HG03280 (cell line): ENCODE measurements around the gene NINJ1.
"Not testable (repeated sequence)": the region's sequence is repeated elsewhere in the genome, so short reads cannot be mapped to it uniquely, and the experiment has no call there.

Source experiments
- ATAC-seq: cut with Tn5 transposase; IDR thresholded peaks from one replicate; pipeline ENCODE4 v1.9.1; 2021; ENCODE audit warnings: mild to moderate bottlenecking, moderate library complexity; ENCODE audit not compliant: unreplicated experiment

NINJ1 gene

GRCh38 chr9:93161786-93162562, 27.9 kb upstream of the NINJ1 start:
- no peak for ATAC-seq

- peak; percentile 86 for ATAC-seq
Observed at GRCh38 chr9:93159601-93160471, 25.8 kb upstream of the NINJ1 start.

GRCh38 chr9:93156475-93157008, 22.5 kb upstream of the NINJ1 start:
- no peak for ATAC-seq

- ATAC-seq = no peak
Observed at GRCh38 chr9:93155716-93156474, 21.8 kb upstream of the NINJ1 start.

- ATAC-seq = no peak
Observed at GRCh38 chr9:93154293-93154903, 20.3 kb upstream of the NINJ1 start.

GRCh38 chr9:93151097-93151784, 17.2 kb upstream of the NINJ1 start:
- no peak for ATAC-seq

- ATAC-seq = no peak
Observed at GRCh38 chr9:93149361-93149760, 15.3 kb upstream of the NINJ1 start.

GRCh38 chr9:93148721-93149120, 14.7 kb upstream of the NINJ1 start:
- no peak for ATAC-seq

GRCh38 chr9:93147632-93148031, 13.6 kb upstream of the NINJ1 start:
- ATAC-seq = no peak

- not testable (repeated sequence) for ATAC-seq
Observed at GRCh38 chr9:93146696-93147095, 12.6 kb upstream of the NINJ1 start.

GRCh38 chr9:93143830-93144530, 9.9 kb upstream of the NINJ1 start:
- no peak for ATAC-seq

GRCh38 chr9:93141771-93142483, 7.9 kb upstream of the NINJ1 start:
- no peak for ATAC-seq

- ATAC-seq = no peak
Observed at GRCh38 chr9:93139365-93140182, 5.5 kb upstream of the NINJ1 start.

GRCh38 chr9:93138171-93138764, 4.2 kb upstream of the NINJ1 start:
- ATAC-seq = no peak

- ATAC-seq = no peak
Observed at GRCh38 chr9:93137362-93137761, 3.3 kb upstream of the NINJ1 start.

- ATAC-seq = no peak
Observed at GRCh38 chr9:93136011-93136440, 2.0 kb upstream of the NINJ1 start.

GRCh38 chr9:93134740-93135444, 841 bp upstream of the NINJ1 start:
- peak; percentile 1 for ATAC-seq
